HG03378 (cell line): ENCODE data around the gene KLHL12.
"Not testable (repeated sequence)": the region's sequence is repeated elsewhere in the genome, so short reads cannot be mapped to it uniquely, and the experiment has no call there.

ENCODE experiments used
- ATAC-seq: cut with Tn5 transposase; IDR thresholded peaks from one replicate; pipeline ENCODE4 v1.9.1; 2021; ENCODE audit warnings: mild to moderate bottlenecking, moderate library complexity; ENCODE audit not compliant: unreplicated experiment

Gene KLHL12

DNA sequence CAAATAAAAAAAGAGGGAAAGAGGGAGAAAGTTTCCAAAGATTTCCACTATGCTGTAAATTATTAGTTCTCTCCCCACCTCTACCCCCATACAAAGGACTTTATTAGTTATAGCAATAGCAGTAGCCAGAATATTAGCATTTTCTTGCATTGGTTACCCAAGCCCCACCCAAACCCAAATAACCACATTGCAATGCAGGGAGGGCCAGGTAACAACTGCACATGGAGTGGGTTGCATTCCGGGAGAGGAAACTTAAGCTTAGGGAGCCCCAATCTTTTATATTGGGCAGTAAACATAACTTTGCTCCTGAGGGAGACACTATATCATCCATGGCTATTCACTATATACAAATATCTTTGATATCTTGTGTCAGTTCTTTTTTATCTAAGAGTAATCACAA is 25.1 kb upstream of the KLHL12 start:
- ATAC-seq, result no peak

DNA sequence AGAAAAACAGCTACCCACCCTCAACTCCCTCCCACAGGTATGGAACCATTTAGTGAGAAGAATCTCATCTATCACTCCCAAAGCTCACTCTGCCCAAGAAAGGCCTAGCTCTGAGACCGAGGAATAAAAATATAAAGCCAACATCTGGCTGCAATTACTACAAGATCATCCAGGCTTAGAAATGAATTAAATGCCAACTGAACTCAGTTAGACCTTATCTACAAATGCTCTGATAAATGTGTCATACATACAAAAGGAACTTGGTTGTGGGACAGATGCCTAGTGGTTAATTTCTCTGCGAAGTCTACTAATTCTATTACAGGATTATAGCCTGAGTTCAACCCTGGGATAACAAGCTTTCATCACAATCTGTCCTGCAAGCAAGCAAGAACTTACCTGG is 24.4 kb upstream of the KLHL12 start:
- no peak for ATAC-seq

DNA sequence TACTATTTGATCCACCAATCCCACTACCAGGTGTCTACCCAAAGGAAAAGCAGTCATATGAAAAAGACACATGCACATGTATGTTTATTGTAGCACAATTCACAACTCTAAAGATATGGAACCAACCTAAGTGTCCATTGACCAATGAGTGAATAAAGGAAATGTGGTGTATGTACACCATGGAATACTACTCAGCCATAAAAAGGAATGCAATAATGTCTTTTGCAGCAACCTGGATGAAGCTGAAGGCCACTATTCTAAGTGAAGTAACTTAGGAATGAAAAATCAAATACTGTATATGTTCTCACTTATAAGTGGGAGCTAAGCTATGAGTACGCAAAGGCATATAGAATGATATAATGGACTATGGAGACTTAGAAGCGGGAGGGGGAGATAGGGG is 18.4 kb upstream of the KLHL12 start:
- no peak for ATAC-seq

DNA sequence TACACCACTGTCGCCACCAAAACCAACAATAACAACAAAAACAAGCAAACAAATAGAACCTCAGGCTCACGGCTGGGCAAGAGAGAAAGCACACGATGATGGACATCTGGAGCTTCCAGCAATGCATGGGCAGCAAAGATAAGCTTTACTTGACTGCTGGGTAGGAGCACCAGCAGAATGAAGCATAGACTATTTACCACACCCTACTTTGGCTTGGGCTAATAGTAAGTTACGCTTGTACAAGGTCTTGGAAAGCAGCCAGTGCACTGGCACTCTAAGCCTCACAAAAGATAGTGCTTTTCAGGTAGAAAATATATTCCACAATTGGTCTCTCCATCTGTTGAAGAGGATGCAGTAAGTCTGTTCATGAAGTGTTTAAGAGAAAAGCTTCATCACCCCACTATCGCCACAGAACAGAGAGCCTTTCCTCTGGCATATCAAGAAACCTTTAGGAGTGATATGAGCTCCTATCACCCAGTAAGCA is 17.4 kb upstream of the KLHL12 start:
- no peak for ATAC-seq

DNA sequence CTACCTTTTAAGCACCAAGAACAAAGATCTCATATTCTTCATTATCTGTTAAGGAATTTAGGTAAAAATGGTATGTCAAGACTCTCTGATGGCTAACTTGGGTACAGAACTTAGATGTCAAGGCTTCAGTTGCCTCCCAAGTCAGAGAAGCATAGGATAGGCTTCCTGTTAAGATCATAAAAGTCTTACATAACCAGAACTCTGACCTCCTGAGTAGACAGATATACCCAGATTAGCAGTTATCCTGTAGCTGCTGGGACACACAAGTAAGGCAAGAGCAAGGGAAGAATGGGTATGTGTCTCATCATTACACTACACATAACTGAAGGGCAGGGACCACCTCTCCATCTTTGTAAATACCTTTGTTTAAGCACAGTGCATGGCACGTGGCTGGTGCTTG is 15.4 kb upstream of the KLHL12 start:
- no peak for ATAC-seq

DNA sequence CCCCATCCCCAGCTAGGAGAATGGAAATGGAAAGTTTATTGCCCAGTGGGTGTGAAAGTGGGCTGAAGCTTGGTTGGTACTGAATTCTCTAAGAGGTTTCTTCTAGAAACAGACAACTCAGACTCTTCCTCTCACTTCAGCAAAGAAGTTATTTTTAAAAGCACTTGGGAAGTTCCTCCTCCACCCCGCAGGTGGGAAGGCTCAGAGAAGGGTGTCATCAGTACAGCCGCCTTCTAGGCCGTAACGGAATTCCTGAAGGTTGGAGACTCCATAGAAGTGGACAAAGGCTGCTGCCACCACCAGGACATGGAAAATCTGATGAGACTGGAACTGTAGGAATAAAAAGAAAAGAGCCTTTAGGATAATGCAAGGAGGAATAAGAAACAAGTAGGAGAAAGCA is 14.3 kb upstream of the KLHL12 start:
- no peak for ATAC-seq

DNA sequence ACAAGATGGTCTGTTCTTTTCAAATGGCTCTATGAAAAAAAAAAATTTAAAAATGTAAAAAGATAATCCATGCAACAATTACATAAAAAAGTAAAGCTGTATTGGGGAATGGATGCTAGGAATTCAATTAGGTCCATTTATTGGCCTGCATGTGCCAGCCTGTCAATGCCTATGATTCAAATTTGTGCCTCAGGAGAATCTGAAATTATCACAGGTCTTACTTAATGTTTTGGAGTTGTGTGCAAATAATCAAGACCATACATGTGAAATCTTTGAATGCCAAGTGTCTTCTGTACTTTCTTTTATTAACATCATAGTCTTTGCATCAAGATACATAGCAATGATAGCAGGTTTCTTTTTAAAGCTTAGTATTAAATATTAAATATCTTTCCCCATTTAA is 13.5 kb upstream of the KLHL12 start:
- ATAC-seq, result no peak

DNA sequence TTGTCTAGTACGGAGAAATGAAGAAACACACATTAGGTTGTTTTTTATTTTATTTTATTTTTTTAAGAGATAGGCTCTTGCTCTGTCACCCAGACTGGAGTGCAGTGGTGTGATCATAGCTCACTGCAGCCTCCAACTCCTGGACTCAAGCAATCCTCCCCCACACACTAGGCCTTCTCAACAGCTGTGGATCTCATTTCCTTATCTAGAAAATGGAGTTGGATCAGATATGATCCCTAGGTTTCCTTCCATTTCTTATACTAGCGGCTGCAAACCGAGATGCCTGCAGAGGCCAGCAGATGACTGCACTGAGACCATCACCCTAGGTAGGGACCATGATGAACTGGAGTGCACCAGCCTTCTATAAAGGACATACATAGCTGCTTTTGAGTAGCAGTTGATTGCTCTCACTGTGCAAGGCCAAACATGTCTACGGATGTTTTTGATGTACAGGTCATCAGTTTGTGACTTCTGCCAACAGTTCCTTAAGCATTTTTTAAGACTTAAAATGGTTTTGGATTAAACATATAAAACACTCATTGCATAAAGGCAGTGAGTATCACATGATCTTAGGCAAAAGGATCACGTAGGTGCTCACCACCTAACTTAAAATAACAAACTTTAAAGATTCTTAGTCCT is 11.4 kb upstream of the KLHL12 start:
- no peak for ATAC-seq

DNA sequence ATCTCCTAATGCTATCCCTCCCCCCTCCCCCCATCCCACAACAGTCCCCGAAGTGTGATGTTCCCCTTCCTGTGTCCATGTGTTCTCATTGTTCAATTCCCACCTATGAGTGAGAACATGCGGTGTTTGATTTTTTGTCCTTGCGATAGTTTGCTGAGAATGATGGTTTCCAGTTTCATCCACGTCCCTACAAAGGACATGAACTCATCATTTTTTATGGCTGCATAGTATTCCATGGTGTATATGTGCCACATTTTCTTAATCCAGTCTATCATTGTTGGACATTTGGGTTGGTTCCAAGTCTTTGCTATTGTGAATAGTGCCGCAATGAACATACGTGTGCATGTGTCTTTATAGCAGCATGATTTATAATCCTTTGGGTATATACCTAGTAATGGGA is 9.4 kb upstream of the KLHL12 start:
- not testable (repeated sequence) for ATAC-seq

DNA sequence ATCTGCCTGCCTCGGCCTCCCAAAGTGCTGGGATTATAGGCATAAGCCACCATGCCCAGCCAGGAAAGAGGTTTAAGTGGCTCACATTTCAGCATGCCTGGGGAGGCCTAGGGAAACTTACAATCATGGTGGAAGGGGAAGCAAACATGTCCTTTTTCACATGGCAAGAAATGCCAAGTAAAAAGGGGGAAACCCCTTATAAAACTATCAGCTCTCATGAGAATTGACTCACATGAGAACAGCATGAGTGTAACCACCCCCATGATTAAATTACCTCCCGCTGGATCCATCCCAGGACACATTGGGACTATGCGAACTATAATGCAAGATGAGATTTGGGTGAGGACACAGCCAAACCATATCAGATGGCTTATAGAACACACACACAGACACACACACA is 8.8 kb upstream of the KLHL12 start:
- ATAC-seq, result no peak

DNA sequence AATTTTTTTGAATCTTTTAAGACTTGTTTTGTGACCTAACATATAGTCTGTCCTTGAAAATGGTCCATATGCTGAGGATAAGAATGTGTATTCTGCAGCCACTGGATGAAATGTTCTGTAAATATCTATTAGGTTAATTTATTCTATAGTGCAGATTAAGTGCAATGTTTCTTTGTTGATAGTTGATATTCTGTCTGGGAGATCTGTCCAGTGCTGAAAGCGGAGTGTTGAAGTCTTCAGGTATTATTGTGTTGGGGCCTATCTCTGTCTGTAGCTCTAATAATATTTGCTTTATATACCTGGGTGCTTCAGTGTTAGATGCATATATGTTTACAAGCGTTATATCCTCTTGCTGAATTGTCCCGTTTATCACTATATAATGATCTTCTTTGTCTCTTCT is 7.7 kb upstream of the KLHL12 start:
- no peak for ATAC-seq

DNA sequence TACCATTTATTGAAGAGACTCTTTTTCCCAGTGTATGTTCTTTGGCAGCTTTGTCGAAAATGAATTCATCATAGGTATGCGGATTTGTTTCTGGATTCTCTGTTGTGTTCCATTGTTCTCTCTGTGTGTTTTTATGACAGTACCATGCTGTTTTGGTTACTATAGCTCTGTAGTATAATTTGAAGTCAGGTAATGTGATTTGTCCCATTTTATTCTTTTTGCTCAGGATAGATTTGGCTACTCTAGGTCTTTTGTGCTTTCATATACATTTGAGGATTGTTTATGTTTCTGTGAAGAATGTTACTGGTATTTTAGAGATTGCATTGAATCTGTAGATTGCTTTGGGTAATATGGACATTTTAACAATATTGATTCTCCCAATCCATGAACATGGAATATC is 5.4 kb upstream of the KLHL12 start:
- no peak for ATAC-seq

DNA sequence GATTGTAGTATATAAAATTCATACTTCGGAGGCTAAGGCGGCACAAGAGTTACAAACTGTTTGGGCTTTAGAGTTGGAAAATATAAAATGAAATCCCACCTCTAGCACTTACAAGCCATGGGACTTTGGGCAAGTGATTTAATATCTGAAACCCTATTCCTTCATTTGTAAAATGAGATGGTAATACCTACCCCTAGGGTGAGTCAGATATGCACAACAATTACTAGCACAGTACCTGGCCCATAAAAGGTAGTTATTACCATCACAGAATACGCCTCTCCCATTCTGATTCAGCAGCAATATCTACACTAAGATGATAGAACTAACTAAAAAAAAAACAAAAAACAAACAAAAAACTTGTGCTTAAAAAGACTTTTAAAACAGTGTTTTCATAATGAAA is 3.5 kb downstream of the KLHL12 start:
- ATAC-seq, result no peak

DNA sequence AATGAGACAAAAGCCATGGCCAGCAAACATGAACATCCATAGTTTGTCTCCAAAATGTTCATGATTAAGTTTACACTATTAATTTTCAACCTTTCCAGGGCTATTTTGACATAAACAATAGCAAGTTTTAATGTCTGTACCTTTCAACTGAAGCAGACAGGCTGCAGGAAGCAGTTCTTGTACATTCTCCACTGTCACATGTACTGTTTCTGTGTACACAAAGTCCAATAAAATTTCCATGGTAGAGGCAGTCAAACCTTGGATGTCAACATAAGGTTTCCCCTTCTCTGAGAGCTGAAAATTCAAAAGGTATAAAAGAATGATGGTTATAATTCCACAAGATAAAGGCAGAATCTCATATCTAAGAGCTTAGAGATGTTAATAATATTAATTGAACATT is 7.4 kb downstream of the KLHL12 start:
- ATAC-seq, result no peak

DNA sequence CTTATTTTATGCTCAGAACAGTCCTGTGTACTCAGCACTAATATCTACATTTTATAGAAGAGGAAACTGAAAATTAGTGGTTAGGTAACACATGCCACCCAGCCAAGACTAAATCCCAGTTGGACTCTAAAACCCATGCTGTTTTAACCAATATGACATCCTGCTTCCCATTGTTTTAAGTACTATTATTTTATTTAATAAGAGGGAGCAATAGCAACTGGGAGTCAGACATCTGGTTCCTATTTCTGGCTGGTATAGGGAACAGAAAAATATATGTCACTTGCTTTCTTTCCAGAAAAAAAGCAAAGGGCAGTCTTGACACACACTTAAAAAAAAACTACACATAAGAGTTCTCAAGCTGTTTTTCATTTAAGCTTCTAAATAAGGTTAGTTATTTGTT is 11.9 kb downstream of the KLHL12 start:
- no peak for ATAC-seq

DNA sequence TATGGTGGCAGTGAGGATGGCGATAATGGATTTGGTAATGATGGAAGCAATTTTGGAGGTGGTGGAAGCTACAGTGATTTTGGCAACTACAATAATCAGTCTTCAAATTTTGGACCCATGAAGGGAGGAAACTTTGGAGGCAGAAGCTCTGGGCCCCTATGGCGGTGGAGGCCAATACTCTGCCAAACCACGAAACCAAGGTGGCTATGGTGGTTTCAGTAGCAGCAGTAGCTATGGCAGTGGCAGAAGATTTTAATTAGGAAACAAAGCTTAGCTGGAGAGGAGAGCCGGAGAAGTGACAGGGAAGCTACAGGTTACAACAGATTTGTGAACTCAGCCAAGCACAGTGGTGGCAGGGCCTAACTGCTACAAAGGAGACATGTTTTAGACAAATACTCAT is 14.6 kb downstream of the KLHL12 start:
- ATAC-seq, result not testable (repeated sequence)

DNA sequence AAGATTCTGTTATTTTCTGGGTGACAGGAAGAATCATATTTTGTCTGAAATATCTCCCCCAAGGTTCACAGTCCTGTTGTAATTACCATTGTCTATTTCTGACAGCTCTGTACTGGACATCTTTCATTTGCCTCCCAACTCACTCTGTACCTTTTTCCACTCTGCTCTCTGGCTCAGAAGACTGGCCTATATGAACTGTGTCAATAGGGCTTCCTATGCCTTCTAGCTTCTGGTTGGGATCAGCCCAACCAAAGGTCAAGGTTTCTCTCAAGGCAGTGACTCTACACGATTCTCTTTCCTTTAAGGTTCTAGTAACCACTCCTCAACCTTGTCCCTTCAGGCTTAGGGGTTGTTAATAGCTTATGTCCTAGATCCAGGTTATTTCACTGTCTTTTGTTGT is 17.5 kb downstream of the KLHL12 start:
- no peak for ATAC-seq

DNA sequence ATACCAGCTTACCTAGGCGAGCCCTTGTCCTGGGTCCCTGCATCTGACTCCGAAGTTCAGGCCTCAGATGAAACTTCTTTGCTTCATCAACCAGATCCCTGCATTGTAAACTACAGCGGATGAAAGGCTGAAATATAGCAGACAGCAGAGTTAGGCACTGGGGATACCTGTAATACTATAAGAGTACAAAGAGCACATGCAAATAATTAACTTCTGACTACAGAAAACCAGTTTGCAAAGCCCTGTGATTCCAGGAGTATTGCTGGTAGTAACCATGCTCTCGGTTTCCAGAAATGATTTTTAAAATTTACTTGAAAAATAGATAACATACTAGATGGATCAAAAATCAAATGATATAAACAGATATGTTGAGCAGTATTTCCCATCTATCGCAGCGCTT is 18.0 kb downstream of the KLHL12 start:
- no peak for ATAC-seq

DNA sequence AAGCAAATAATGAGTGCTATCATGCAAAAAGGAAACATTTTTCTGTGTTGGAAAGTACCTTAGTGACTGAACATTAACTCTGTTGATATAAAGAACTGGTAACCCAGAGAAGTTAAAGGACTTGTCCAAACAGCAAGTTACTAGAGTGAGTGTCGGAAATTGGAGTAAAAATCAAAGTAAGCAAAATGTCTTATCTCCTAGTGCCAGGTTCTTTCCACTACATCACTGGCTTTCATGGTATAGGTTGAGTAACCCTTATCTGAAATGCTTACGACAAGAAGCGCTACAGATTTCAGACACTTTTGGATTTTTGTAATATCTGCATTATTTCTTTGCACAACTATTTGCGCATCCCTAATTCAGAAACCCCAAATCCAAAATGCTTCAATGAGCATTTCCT is 21.7 kb downstream of the KLHL12 start:
- ATAC-seq, result no peak

DNA sequence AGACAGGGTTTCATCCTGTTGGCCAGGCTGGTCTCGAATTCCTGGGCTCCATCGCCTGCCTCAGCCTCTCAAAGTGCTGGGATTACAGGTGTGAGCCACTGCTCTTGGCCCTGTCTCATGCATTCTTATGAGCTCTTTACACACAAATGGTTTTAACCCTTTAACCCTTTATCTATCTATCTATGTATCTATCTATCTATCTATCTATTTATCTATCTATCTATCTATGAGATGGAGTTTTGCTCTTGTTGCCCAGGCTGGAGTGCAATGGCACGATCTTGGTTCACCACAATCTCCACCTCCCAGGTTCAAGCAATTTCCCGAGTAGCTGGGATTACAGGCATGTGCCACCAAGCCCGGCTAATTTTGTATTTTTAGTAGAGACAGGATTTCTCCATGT is 23.2 kb downstream of the KLHL12 start:
- not testable (repeated sequence) for ATAC-seq

DNA sequence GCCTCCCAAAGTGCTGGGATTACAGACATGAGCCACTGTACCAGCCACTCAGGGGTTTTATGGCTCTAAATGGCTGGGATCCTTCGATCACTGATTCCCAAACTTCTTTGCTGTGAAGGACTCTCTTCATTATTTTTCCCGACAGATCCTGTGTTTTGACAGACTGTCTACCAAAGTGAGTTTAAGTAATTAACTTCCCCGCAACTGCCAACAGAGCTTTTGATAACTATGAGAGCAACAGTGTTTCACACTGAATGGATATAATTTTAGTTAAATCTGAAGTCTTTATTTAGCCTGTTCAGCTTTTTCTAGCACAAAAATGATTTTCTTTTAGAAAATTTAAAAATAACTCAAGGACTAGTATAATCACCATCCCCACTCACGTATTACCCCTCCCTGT is 25.5 kb downstream of the KLHL12 start:
- no peak for ATAC-seq

DNA sequence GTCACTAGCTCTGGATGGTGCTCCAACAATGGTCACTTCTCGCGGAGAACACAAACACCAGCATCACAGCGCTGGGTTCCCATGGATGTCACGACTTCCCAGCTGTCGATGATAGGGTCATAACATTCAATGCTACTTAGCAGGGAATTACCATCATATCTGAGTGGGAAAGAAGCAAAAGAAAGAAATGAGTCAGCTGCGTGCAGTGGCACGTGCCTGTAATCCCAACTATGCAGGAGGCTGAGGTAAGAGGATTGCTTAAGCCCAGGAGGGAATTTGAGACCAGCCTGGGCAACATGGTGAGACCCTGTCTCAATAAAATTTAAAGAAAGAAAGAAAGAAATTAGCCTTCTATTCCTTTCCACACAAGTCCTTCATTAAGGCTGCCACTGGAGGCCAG is 34.5 kb downstream of the KLHL12 start:
- no peak for ATAC-seq

DNA sequence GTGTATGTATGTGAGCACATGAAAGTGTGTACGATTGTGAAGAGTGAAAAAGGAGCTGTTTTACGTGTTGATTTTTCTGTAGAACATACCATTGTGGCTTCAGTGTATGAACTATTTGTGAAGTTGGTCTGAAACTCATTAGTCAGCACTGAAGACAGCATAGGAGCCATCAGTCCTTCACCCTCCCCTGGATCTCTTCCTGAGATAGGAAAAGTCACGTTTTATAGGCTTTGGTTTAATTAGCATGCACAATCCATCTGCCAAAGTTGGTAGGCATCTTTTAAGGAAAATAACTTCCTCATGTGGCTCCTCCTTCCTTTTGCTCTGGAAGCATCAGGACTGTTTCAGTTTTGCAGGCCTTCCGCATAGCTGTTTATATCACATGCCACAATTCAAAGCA is 36.6 kb downstream of the KLHL12 start:
- no peak for ATAC-seq
